HS-27A (cell line): ENCODE measurements around the gene ADCY9.

Experiments used
- DNase-seq: peaks from one replicate; pipeline ENCODE4 v3.0.0-alpha.2; 2012; ENCODE audit warnings: low read depth, missing footprints

The ADCY9 gene

GRCh38 chr16:4003576-4003975 is 112.7 kb downstream of the ADCY9 start:
- no peak for DNase-seq

- no peak for DNase-seq
Observed at GRCh38 chr16:4003166-4003565, 113.1 kb downstream of the ADCY9 start.

DNA sequence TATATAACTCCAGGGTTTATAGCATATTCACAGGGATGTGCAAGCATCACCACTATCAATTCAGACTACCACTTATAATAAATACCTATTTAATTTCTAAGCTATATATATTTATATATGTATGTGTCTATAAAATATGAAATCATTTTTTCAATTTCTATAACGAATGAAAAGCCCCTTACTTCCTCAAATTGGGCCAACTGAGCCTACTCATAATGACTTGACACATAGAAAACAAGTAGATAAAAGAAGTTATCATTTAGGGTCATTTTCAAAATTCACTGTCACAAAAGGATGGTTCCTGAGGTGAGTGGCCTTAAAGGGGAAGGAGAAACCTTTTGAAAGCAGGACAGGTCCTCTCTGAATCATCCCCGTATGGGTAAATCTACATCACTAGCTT is 114.1 kb downstream of the ADCY9 start:
- DNase-seq: no peak

DNA sequence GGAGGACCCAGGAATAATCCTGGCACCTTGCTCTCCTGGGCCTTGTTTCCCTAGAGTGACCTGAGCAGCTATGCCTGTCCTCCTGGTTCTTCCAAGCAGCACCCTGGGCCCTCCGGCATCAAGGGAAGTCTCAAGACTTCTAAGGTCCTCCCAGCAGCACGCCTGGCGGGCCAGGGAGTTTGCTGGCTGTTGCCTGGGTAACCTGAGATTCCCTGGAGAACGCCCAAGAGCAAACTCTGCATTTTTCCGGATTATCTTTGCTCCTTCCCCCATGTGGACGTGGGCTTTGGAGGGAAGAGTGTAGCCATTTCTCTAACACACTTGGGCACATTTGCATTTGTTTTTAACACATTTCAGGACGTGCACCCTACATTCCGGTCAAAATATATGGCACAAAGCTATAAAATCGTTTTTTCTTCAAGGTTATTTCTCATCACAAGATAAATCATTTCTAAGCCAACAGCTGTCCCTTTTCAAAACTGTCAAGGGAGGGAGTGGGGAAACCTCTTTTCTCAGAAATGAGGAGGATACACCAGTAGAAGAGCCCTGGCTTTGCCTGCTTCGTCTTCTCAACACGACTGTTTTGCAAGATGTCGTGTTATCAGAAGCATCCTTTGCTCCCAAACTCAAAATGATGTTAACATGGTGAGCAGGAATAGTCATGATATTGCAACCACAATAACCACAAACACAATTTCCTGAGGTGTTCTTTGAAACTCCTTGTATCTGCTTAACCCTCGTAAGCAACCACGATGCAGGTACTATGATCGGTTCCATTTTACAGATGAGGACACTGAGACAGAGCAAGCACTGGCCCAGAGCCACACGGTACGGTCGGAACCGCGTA is 116.5 kb downstream of the ADCY9 start:
- DNase-seq: no peak

GRCh38 chr16:3998793-3999478 is 117.3 kb downstream of the ADCY9 start:
- DNase-seq: no peak

- DNase-seq: no peak
Observed at GRCh38 chr16:3997231-3997841, 118.9 kb downstream of the ADCY9 start.

GRCh38 chr16:3995001-3995400 is 121.2 kb downstream of the ADCY9 start:
- DNase-seq: no peak

GRCh38 chr16:3993052-3993785 is 123.0 kb downstream of the ADCY9 start:
- no peak for DNase-seq

GRCh38 chr16:3992297-3993051 is 123.8 kb downstream of the ADCY9 start:
- DNase-seq: no peak

DNA sequence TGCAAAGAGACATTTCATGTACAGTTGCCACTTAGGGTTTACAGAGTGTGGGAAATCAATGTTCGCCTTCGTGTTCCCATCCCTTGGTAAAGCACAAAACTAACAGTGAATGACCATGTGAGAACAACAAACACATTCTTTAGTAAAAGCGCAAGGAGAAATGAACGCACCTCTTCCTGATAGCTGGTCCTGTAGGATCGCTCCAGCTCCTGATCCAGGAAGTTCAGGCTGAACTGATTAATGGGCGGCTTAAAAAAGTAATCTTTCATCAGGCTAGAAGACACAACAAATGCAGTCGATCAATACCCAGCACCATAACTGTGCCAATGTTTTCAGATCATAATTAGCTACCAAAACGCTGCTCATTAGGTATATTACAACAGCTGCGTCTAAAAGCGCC is 127.4 kb downstream of the ADCY9 start:
- no peak for DNase-seq

GRCh38 chr16:3988011-3988410 is 128.2 kb downstream of the ADCY9 start:
- no peak for DNase-seq

- DNase-seq: no peak
Observed at GRCh38 chr16:3987231-3987630, 129.0 kb downstream of the ADCY9 start.

GRCh38 chr16:3986235-3986544 is 130.1 kb downstream of the ADCY9 start:
- no peak for DNase-seq

- no peak for DNase-seq
Observed at GRCh38 chr16:3984111-3985060, 131.9 kb downstream of the ADCY9 start.

- DNase-seq: no peak
Observed at GRCh38 chr16:3983081-3983520, 133.1 kb downstream of the ADCY9 start.

GRCh38 chr16:3982216-3982615 is 134.0 kb downstream of the ADCY9 start:
- no peak for DNase-seq

DNA sequence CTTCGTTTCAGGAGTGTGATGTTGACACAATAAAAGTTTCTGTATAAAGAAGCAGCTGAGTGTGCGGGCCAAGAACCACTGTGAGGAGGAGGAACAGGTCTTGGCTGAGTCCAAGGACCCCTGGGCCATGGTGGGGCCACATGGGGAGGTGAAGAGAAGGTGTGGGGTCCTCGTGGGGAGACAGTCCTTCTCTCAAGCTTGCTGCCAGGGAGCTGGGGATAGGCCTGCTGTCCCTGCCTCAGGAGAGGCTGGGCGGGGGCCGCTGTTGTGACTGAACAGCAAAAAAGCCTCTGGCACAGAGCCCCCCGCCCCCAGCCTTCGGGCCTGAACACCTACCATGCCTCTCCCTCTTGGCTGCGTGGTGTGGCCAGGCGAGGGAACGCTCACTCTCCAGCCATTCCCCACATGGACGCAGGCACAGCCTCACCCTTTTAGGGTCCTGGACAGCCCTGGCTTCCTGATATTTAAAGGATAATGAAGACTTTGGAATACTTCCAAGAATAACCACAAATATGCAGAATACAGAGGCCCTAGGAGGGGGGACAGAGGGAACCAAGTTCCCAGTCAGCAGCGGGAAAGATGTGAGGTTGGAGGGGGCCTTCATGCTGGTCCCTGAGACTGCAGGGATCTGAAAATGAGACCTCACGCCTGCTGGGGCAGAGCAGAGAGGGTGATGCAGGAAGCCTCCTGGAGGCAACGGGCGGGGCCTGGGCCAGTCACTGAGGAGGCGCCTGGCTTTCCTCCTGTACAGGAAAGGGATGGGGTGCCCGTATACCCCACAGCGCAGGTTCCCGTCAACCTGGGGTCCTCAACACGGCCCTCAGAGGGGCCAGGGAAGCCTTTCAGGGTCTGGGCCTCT is 135.8 kb downstream of the ADCY9 start:
- DNase-seq: peak; percentile 62

- no peak for DNase-seq
Observed at GRCh38 chr16:3979518-3979917, 136.7 kb downstream of the ADCY9 start.

GRCh38 chr16:3979070-3979469 is 137.2 kb downstream of the ADCY9 start:
- DNase-seq: no peak

DNA sequence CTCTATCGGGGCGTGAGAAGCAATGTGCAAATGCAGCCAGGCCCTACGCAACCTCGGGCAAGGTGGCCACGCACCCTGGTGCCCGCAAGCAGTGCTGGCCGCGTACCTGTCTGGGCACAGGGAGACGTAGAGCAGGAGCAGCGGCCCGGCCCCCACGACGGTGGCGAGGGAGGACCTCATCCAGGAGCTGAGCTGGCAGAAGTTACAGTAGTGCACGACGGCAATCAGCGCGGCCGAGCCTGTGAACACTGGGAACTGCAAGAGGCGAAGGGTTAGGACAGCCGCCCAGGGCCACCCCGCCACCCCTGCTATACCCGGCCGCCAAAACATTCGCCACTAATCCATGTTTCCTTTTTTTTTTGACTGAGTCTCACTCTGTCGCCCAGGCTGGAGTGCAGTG is 138.9 kb downstream of the ADCY9 start:
- no peak for DNase-seq
